AG04449 (cell line): ENCODE results near the gene SH3RF1.

ENCODE experiments used
- CTCF ChIA-PET: fragments of 350-600 bp; formaldehyde crosslinking; extraction: SDS; loops from one replicate; lab custom pipeline; 2021; ENCODE audit warnings: antibody characterized with exemption; lab: Yijun Ruan, JAX
- POLR2A ChIA-PET: fragments of 400-600, 350-600 bp; formaldehyde crosslinking; extraction: SDS; loops from one replicate; lab custom pipeline; 2020; ENCODE audit warnings: antibody characterized with exemption, inconsistent platforms; lab: Yijun Ruan, JAX
- DNase-seq: peaks from one replicate; pipeline ENCODE4 v3.0.0-alpha.2; 2010; ENCODE audit warnings: low read depth, low spot score
- H3K4me3 ChIP-seq: 2 replicates; pipeline ENCODE4 v1.5.1; 2011; ENCODE audit warnings: low read depth, mild to moderate bottlenecking, control low read depth, low read length
- TF ChIP-seq, protein P1 (sequence below): IDR thresholded peaks from one replicate; pipeline ENCODE4 v1.5.1; 2011; ENCODE audit warnings: mild to moderate bottlenecking, moderate library complexity, low read length, control low read depth, inconsistent platforms; ENCODE audit not compliant: insufficient read depth; ENCODE audit errors: missing control alignments

Gene SH3RF1

GRCh38 chr4:169068423-169068822 lies 202.3 kb downstream of the SH3RF1 start:
- DNase-seq: no peak
- CTCF ChIA-PET: interaction anchor here (1.4 kb wide), 1 partner anchor 11 kb away, joined by 3 read pairs; no protein-coding TSS in a partner anchor
- no peak overlapping the region for H3K4me3 ChIP-seq
- TF ChIP-seq, protein P1, sequence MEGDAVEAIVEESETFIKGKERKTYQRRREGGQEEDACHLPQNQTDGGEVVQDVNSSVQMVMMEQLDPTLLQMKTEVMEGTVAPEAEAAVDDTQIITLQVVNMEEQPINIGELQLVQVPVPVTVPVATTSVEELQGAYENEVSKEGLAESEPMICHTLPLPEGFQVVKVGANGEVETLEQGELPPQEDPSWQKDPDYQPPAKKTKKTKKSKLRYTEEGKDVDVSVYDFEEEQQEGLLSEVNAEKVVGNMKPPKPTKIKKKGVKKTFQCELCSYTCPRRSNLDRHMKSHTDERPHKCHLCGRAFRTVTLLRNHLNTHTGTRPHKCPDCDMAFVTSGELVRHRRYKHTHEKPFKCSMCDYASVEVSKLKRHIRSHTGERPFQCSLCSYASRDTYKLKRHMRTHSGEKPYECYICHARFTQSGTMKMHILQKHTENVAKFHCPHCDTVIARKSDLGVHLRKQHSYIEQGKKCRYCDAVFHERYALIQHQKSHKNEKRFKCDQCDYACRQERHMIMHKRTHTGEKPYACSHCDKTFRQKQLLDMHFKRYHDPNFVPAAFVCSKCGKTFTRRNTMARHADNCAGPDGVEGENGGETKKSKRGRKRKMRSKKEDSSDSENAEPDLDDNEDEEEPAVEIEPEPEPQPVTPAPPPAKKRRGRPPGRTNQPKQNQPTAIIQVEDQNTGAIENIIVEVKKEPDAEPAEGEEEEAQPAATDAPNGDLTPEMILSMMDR: no peak
- POLR2A ChIA-PET: no interaction called here

DNA sequence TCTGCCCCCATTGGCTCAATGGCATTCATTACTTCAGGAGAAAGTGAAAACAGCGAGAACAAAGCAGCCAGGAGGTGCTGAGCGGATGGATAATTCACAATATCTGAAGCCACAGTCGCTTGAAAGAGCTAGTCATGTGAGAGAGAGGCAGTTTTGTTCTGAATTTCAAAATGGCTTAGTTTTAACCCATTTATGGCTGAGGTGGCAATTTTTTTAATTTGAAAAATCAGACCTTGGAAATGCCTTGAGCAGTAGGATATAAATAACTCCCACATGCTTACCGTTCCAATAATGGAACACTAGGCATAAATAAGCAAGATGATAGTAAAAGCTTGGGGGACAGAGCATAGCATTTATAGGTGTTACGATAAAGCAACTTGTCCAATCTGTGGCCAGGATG lies 203.8 kb downstream of the SH3RF1 start:
- no peak overlapping the region for H3K4me3 ChIP-seq
- DNase-seq: no peak
- TF ChIP-seq, protein P1: no peak
- POLR2A ChIA-PET: no interaction called here
- CTCF ChIA-PET: interaction anchor here (0.7 kb wide), 1 partner anchor 71 kb away, joined by 3 read pairs; no protein-coding TSS in a partner anchor

DNA sequence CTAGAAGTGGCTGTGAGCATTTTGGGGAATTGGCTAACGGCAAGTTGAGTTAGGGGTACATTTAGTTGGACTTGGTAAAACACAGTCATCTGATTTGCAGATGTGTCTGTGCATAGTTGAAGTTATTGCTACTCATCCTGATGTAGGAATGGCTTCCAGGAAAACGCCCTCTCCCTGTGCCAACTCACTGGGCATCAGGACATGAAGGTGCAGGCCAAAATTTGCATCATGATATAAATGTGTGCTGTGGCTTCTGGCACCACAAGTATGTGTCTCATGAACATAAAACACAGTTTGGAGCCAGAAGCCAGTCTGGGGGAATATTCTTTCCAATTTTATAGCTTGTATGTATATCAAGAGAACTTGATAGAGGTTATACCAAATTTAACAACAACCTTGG lies 206.5 kb downstream of the SH3RF1 start:
- TF ChIP-seq, protein P1: no peak
- no peak for DNase-seq
- ChIA-PET CTCF (no interaction called here), POLR2A (no interaction called here)
- H3K4me3 ChIP-seq: no peak overlapping the region

DNA sequence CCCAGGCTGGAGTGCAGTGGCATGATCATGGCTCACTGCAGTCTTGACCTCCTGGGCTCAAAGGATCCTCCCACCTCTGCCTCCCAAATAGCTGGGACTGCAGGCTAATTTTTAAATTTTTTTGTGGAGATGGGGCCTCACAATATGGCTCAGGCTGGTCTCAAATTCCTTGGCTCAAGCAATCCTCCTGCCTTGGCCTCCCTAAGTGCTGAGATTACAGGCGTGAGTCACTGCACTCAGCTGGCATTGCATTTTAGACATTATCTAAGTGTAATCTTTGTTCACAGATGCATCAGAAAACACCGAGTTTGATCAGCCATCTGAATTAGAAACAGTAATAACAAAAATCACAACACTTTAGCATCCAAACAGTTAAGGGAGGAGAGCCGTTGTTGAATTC lies 207.3 kb downstream of the SH3RF1 start:
- TF ChIP-seq, protein P1: no peak
- DNase-seq: no peak
- CTCF ChIA-PET: interaction anchor here (1.7 kb wide), 1 partner anchor 430 kb away, joined by 3 read pairs; no protein-coding TSS in a partner anchor
- no peak overlapping the region for H3K4me3 ChIP-seq
- POLR2A ChIA-PET: interaction anchor here (0.6 kb wide), 1 partner anchor 19 kb away, joined by 3 read pairs; no protein-coding TSS in a partner anchor

- no peak overlapping the region for H3K4me3 ChIP-seq
- POLR2A ChIA-PET: interaction anchor here (0.6 kb wide), 1 partner anchor 18 kb away, joined by 3 read pairs; no protein-coding TSS in a partner anchor
- DNase-seq: no peak
- CTCF ChIA-PET: interaction anchor here (0.8 to 1.7 kb wide), 2 partner anchors 222 to 430 kb away, joined by 3 read pairs; no protein-coding TSS in a partner anchor
- TF ChIP-seq, protein P1: no peak
These were observed 207.9 kb downstream of the SH3RF1 start for GRCh38 chr4:169062897-169063244.

GRCh38 chr4:169061386-169061785 lies 209.4 kb downstream of the SH3RF1 start:
- TF ChIP-seq, protein P1: no peak
- ChIA-PET CTCF (no interaction called here), POLR2A (no interaction called here)

More at GRCh38 chr4:169061386-169061785, 209.4 kb downstream of the SH3RF1 start:
- DNase-seq: no peak
- no peak overlapping the region for H3K4me3 ChIP-seq
